GM18870 (cell line): ENCODE data around the gene THAP3.
A peak's percentile ranks its signal among the peaks of the same experiment; 100 is the strongest.

Experiments
- ATAC-seq: cut with Tn5 transposase; IDR thresholded peaks from one replicate; pipeline ENCODE4 v1.9.1; 2021; ENCODE audit warnings: moderate library complexity; ENCODE audit not compliant: unreplicated experiment

The THAP3 gene

GRCh38 chr1:6603915-6604558 is 20.6 kb upstream of the THAP3 start:
- ATAC-seq = no peak

- peak; percentile 7 for ATAC-seq
These were observed 11.9 kb upstream of the THAP3 start for GRCh38 chr1:6612641-6613360.

GRCh38 chr1:6613361-6614018 is 11.2 kb upstream of the THAP3 start, which contains the start of gene PHF13:
TSS of gene PHF13 (plus strand) at chr1:6613731. CDS start at chr1:6614067, 336 bp downstream.
- peak; percentile 81 for ATAC-seq

GRCh38 chr1:6614019-6614928 is 10.4 kb upstream of the THAP3 start:
- no peak for ATAC-seq

- ATAC-seq = no peak
These were observed 9.5 kb upstream of the THAP3 start for GRCh38 chr1:6614929-6615785.

- no peak for ATAC-seq
These were observed 5.6 kb upstream of the THAP3 start for GRCh38 chr1:6619045-6619444.

- ATAC-seq = no peak
These were observed 3.0 kb upstream of the THAP3 start for GRCh38 chr1:6621429-6622391.

- ATAC-seq = no peak
These were observed 2.1 kb upstream of the THAP3 start for GRCh38 chr1:6622396-6623152.

- no peak for ATAC-seq
These were observed 1.3 kb upstream of the THAP3 start for GRCh38 chr1:6623269-6623965.

- peak; percentile 8 for ATAC-seq
These were observed 999 bp downstream of the THAP3 start for GRCh38 chr1:6625584-6626149.

GRCh38 chr1:6627031-6627430 is 2.4 kb downstream of the THAP3 start:
- no peak for ATAC-seq

GRCh38 chr1:6627841-6628545 is 3.3 kb downstream of the THAP3 start:
- ATAC-seq = no peak

GRCh38 chr1:6628971-6629479 is 4.4 kb downstream of the THAP3 start:
- ATAC-seq = no peak

GRCh38 chr1:6630027-6630426 is 5.4 kb downstream of the THAP3 start:
- ATAC-seq = no peak

- ATAC-seq = no peak
These were observed 6.4 kb downstream of the THAP3 start for GRCh38 chr1:6631058-6631457.
